PFSK-1 (cell line): ENCODE data around the gene RNF224. TPM values are rescaled to one million over a fixed set of nuclear protein-coding genes. Genes with fewer than 3 reads are reported as not detected.
A peak's percentile ranks its signal among the peaks of the same experiment; 100 is the strongest.

Source experiments
- FOXP2 ChIP-seq: optimal IDR thresholded peaks from 2 replicates; pipeline ENCODE3; 2011; ENCODE audit warnings: borderline replicate concordance, control low read depth, inconsistent platforms; ENCODE audit not compliant: insufficient read depth; ENCODE audit errors: extremely low read length, extremely low read depth
- POLR2AphosphoS5 ChIP-seq: IDR thresholded peaks from 2 replicates; pipeline ENCODE4 v1.6.1; 2012; ENCODE audit warnings: low read depth, mild to moderate bottlenecking, control low read depth, low read length, moderate library complexity
- SIN3A ChIP-seq: IDR thresholded peaks from 2 replicates; pipeline ENCODE4 v1.6.1; 2012; ENCODE audit warnings: mild to moderate bottlenecking, low read length, moderate library complexity, borderline replicate concordance; ENCODE audit not compliant: insufficient read depth
- TAF1 ChIP-seq: IDR thresholded peaks from 2 replicates; pipeline ENCODE4 v1.6.1; 2012; ENCODE audit warnings: low read length, control low read depth, borderline replicate concordance; ENCODE audit not compliant: insufficient read depth
- polyA plus RNA-seq: library from polyadenylated mRNA; unstranded; fragments of >200 nt; gene quantifications from one replicate; pipeline ENCODE4 v1.2.1, GENCODE V29; 2012; ENCODE audit warnings: low read depth, missing spikeins; ENCODE audit not compliant: insufficient read length
- TF ChIP-seq, protein P1 (sequence below), 2 experiments: IDR thresholded peaks; 2 replicates each; pipeline versions ENCODE4 v1.6.1 to v1.8.0; 2011 to 2012; ENCODE audit warnings: low read depth in 2 of 2, low read length in 2 of 2, control low read depth in 1 of 2, inconsistent platforms in 1 of 2, mild to moderate bottlenecking in 1 of 2, moderate library complexity in 1 of 2; ENCODE audit not compliant: insufficient read depth in 1 of 2

Gene RNF224
- polyA plus RNA-seq: 0.67 TPM

DNA sequence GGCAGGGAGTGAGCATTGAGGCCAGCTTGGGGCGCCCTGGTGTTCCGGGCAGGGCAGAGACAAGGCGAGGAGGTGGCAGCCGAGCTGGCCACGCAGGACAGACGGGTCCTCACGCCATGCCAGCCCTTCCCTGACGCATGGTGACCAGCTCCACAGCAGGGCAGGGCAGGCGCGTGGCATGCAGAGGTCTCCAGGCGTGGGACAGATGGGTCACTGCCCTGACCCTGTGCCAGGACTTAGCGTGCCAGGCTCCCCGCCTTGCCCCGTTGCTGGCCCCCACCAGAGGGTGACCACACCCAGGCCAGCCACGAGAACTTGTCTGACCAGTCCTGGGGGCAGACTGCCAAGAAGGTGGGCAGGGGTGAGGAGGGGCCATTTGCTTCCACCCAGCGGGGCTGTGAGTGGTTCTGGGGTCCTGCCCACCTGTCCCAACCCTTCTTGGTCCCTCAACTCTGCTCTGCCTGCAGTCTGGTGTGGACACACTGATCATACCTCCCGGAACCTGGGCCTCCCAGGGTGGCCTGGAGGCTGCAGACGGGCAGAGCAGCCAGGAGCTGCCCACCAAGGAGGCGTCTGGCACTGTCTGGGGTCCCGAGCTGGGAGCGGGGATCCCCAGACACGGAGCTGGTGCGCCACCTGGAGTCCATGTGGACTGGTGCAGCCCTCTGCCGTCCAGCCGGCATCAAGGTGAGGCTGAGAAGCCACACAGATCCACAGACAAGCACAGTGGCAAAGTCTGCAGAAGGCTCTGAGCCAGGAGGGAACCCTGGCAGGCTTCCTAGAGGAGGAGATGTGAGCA is at the start of gene RNF224:
RNF224 (plus strand) TSS at position 449 of the 799 bp plus-strand sequence. CDS start 834 bp downstream, outside the sequence.
- TF ChIP-seq, protein P1, sequence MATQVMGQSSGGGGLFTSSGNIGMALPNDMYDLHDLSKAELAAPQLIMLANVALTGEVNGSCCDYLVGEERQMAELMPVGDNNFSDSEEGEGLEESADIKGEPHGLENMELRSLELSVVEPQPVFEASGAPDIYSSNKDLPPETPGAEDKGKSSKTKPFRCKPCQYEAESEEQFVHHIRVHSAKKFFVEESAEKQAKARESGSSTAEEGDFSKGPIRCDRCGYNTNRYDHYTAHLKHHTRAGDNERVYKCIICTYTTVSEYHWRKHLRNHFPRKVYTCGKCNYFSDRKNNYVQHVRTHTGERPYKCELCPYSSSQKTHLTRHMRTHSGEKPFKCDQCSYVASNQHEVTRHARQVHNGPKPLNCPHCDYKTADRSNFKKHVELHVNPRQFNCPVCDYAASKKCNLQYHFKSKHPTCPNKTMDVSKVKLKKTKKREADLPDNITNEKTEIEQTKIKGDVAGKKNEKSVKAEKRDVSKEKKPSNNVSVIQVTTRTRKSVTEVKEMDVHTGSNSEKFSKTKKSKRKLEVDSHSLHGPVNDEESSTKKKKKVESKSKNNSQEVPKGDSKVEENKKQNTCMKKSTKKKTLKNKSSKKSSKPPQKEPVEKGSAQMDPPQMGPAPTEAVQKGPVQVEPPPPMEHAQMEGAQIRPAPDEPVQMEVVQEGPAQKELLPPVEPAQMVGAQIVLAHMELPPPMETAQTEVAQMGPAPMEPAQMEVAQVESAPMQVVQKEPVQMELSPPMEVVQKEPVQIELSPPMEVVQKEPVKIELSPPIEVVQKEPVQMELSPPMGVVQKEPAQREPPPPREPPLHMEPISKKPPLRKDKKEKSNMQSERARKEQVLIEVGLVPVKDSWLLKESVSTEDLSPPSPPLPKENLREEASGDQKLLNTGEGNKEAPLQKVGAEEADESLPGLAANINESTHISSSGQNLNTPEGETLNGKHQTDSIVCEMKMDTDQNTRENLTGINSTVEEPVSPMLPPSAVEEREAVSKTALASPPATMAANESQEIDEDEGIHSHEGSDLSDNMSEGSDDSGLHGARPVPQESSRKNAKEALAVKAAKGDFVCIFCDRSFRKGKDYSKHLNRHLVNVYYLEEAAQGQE (IDR thresholded peaks at IDR 0.05; ENCODE audit: insufficient read depth in 1 of 2, low read depth in 2 of 2, low read length in 2 of 2): 0 out of 4 replicates have a peak, but pooled peaks of 1 of the 2 experiments have one; percentile 43
- no peak for TF ChIP-seq TAF1

DNA sequence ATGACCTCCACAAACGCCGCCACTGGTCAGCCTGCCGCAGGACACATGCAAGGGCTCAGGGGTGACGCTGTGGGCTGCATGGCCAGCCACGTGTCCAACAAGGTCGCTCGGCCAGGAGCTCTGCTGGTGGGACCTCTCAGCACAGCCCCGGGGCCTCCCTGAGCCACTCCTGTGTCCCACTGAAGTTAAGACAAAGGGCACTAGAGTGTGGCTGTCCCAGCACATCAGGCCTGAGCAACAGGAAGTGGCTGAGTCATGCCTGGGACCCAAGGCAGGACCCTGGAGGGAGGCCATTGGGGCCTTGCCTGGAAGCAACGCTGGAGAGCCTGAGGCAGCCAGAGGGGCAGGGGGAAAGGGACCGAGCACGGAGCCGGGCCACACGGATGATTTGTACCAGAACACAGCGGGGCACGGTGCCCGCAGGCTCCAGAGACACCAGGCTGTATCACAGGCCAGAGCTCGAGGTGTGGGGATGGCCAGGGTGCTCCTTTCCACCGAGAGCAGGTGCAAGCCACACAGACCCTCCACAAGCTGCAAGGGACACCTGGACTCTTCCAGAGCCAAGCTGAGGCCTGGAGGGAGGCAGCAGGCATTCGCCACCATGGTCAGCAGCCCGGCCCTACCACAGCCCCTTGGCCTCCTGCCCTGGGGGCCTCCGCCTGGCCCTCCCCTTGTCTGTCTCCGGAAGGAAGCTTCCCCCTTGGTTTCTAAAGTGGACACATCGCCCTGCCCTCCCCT is 48.9 kb upstream of the RNF224 start:
- TF ChIP-seq FOXP2: no peak
- TF ChIP-seq, protein P1 (IDR thresholded peaks at IDR 0.05; ENCODE audit: insufficient read depth in 1 of 2, low read depth in 2 of 2, low read length in 2 of 2): peak in 1 of 2 experiments; percentile 57; a peak in 1 of 4 replicates

GRCh38 chr9:137178939-137179630 is 48.2 kb upstream of the RNF224 start:
- TF ChIP-seq TAF1 (no peak), SIN3A (no peak), POLR2AphosphoS5 (no peak), FOXP2 (no peak)
- TF ChIP-seq, protein P1 (IDR thresholded peaks at IDR 0.05; ENCODE audit: insufficient read depth in 1 of 2, low read depth in 2 of 2, low read length in 2 of 2): no peak

DNA sequence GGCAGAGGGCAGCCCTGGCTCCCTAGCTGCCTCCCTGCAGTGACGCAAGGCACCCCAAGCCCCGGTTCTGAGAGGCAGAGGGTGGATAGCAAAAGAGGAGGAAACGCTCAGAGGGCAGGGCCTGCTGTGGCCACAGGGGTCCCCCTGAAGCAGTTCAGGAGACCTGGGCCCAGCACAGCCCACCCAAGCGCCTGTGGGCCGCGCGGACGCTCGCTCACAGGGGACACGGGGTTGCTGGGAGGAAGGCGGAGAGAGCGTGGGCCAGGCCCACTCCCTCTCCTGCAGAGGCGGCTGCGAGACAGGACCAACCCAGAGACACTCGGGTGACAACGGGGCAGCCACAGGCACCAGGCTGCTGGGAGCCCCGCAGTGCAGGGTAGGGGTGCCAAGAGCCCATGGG is 47.5 kb upstream of the RNF224 start:
- TF ChIP-seq FOXP2 (no peak), POLR2AphosphoS5 (no peak), SIN3A (no peak), TAF1 (no peak)
- TF ChIP-seq, protein P1 (IDR thresholded peaks at IDR 0.05; ENCODE audit: insufficient read depth in 1 of 2, low read depth in 2 of 2, low read length in 2 of 2): no peak
